SW 1271 (cell line): ENCODE measurements around the gene STOML2.
"Not testable (repeated sequence)": the region's sequence is repeated elsewhere in the genome, so short reads cannot be mapped to it uniquely, and the experiment has no call there.

Experiments used
- DNase-seq, 2 experiments: peaks; one replicate each; lab custom pipeline; 2025; lab: John Stamatoyannopoulos, UW

The STOML2 gene, protein sequence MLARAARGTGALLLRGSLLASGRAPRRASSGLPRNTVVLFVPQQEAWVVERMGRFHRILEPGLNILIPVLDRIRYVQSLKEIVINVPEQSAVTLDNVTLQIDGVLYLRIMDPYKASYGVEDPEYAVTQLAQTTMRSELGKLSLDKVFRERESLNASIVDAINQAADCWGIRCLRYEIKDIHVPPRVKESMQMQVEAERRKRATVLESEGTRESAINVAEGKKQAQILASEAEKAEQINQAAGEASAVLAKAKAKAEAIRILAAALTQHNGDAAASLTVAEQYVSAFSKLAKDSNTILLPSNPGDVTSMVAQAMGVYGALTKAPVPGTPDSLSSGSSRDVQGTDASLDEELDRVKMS

DNA sequence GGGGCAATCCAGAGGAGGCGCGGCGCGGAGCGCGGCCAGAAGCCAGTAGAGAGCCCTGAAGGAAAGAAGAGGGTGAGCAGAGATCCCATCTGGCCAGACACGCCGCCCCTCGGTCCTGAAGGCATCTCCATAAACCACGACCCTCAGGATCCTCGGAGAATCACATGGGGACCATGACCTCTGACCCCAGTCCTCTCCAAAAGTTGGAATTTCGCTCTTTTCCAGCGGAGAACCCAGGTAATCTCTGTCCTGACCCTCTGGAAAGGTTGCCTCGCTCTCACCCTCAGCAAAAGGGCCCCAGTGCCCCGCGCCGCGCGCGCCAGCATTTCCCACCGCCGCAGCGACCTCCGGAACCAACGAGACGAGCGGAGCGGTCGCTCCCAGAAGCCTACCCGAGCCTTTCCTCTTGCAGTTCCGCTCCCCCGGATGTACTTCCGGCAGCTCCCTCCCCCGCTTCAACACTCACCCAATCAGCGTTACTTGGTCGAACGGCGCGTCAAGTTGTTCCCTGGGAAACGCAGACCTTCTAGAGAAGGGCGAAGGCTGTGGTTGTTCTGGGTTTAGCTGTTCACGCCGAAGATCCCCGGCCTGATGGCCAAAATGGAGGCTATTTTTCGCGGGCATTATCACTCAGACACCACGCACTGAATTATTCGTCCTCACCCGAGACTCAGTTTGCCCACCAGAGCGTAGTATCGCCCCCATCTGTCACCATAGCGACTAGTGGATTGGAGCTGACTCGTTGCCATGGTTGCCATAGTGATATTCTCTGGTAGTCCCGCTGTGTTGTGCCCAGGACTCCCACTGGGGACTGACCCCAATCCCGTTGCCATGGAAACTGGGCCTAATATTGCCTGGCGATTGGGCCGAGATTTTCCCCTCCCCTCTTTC is at the start of gene STOML2:
Gene STOML2, minus strand, starts transcription at position 363 of the 891 bp plus-strand sequence. Its CDS starts 37 bp downstream, at position 326.
- DNase-seq, result peak; percentile 71 to 90

GRCh38 chr9:35147941-35148563 is 45.1 kb upstream of the STOML2 start:
- not testable (repeated sequence) for DNase-seq

DNA sequence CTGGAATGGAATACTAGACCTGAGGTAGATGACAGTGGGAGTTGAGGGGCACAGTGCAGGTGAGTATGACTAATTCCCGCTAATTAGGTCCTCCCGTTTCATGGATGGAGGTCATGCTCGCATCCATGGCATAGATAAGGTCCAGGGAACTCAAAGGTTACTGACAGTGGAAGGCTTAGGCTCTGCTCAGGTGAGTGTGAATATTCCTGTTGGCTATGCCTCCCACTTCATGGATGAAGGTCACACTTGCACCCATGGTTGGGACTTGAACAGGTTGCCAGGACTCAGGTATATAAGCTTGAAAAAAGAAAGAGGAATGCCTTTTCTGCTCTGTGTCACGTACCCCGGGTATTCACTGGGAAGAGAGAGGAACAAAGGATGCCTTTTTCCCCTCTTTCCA is 39.1 kb upstream of the STOML2 start:
- no peak for DNase-seq

GRCh38 chr9:35140093-35140492 is 37.2 kb upstream of the STOML2 start:
- no peak for DNase-seq

GRCh38 chr9:35136866-35137265 is 33.9 kb upstream of the STOML2 start:
- DNase-seq, result no peak

DNA sequence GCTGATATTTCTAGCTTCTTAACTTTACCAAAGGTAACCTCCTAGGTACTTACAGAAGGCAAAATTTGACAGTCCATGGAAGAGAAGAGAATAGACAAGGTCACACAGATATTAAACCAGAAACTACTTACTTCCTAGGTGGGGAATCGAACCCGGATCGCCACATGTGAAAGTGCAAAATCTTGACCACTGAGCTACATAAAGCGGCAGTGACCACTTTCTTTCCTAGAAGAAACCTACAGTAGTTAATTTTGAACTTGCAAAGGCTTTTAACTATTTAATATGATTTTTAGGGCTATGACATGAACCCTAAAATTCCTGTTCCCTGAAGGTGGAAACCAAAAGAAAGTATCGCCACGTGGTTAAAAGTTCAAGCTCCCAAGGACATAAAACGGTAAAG is 33.1 kb upstream of the STOML2 start:
- no peak for DNase-seq

DNA sequence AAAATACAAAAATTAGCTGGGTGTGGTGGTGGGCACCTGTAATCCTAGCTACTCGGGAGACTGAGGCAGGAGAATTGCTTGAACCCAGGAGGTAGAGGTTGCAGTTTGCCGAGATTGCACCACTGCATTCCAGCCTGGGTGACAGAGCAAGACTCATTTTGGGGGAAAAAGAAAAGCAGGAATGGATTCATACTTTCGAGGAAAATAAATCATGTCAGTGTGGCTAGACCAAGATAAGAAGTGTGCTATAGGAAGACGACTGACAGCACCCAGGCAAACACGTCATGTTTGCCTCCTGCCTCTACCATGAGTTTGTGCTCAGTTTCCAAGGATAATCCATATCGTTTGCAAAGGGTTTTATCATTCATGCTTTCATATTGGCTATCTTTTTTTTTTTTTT is 32.0 kb upstream of the STOML2 start:
- no peak for DNase-seq

- peak; percentile 76 to 80 for DNase-seq
Measured at GRCh38 chr9:35116898-35117551, 14.1 kb upstream of the STOML2 start.

GRCh38 chr9:35116539-35116897 is 13.6 kb upstream of the STOML2 start:
- no peak for DNase-seq

- DNase-seq, result peak; percentile 88 to 89
Measured at GRCh38 chr9:35115680-35116538, 13.0 kb upstream of the STOML2 start, which contains the start of gene ATOSB. ATOSB (minus strand) TSS chr9:35115862; CDS start chr9:35108274, 7,588 bp downstream.

- peak in 1 of 2 experiments; percentile 3 for DNase-seq
Measured at GRCh38 chr9:35114840-35115628, 12.1 kb upstream of the STOML2 start.

DNA sequence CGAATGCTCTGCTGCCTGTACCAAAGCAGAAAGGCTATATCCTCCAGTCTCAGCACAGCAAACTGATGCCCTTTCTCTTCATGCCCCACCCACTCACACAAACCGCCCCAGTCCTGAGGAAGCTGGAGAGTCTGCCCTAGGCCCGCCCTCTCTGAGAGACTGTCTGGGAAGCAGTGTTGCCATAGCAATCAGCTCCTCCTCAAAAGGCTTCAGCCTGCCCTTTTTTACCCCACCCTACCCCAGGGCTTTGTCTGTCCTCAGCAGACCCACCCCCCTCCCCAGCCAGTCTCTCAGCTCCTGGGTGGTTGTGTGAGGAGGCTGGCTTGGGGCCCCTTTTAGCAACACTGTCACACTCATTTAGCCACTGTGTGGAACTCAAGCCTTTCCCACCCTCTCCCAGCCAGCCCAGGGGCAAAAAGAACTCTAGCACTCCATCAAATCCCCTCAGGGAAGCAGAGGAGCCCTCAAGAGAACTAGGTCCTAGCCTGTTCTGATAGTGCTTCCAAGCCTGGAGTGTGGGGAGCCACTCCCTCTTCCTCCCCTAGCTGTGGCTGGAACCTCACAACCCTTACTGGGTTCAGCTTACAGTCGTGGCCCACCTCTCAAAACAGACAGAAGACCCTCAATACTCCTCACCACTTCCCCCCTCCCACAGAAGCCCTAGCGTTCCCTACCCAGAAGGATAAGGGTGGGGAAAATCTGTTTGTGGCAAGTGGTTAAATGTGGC is 11.3 kb upstream of the STOML2 start:
- DNase-seq, result peak; percentile 57 to 85

- DNase-seq, result no peak
Measured at GRCh38 chr9:35112257-35113020, 9.5 kb upstream of the STOML2 start.

- peak; percentile 84 to 91 for DNase-seq
Measured at GRCh38 chr9:35111001-35111933, 8.3 kb upstream of the STOML2 start.

DNA sequence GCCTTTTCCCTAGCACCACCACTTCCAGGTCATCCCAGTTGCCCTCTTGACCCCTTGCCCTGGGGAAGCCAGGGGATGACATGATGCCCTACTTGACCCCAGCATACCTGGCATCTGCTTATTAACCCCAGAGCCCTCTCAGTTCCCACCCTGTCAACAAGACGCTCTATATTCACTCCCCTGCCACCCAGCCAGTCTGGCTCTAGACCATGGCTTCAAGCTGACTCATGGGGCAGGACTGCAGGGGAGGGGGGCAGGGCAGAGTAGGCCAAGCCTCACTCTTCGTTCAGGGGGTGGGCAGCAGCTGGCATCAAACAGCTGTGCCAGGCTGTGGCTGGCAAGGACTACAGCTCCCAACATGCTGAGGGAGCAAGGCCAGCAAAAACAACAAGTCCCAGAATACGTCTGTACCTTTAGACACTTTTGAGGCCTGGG is 7.4 kb upstream of the STOML2 start:
- peak in 1 of 2 experiments; percentile 34 for DNase-seq

DNA sequence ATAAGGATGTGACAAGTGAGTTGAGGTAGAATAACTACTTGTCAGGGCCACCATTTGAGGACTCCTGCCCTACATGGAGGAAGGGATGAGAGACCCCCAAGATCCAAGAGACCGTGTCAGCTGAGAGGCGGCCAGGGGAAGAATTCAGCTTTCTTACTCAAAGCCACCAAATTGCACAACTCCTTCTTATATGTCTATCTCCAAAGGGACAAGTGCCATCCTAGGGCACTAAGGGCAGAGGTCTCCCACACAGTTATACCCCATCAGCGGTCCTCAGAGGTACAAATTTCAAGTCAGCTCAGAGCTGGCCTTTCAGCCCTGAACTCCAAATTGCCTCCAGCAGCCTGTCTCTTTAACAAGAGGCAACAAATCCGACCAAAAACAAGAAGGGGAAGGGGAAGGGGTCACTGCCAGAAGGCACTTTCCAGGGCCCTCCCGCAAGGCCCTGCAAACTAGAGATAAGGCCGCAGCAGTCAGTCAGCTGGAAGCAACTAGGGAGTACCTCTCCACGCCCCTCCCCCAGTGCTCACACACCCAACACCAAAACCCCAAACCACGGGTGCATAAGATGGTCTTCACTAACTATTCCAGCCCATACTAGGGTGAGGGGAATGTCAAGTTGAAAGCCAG is 6.1 kb upstream of the STOML2 start:
- no peak for DNase-seq

DNA sequence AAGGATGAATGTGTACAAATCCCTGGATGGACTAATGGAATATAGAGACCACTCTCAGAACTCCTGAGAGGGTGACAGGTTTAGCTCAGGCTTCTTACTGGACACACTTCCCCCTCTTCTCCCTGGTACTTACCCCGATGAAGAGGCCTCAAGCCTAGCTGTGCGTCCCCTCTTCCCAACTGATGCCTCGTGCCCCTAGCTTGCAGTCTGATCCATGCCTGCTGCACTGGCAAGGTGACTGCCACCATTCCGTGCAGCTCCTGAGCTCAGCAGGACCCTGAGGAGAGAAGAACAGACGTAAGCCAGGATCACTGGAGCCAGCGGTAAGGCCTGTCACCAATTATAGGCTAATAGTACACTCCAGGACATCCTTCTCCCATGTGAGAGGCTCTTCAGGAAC is 5.5 kb upstream of the STOML2 start:
- DNase-seq, result no peak
